Fibroblast of skin of back (primary cell): ENCODE results near the gene UBR2. TPM values are rescaled to one million over a fixed set of nuclear protein-coding genes. Genes with fewer than 3 reads are reported as not detected.

ENCODE experiments used
- DNase-seq: peaks from one replicate; pipeline ENCODE4 v3.0.0-alpha.2; 2013
- polyA plus RNA-seq, 2 experiments: library from polyadenylated mRNA; unstranded; fragments of 120-200 nt; gene quantifications; one replicate each; pipeline ENCODE4 v1.2.1, GENCODE V29; 2013; ENCODE audit not compliant: insufficient read length in 2 of 2

The UBR2 gene
- polyA plus RNA-seq (2013, experiment 1 of 2; ENCODE audit: insufficient read length), result 13.4 TPM
- 14.0 TPM for polyA plus RNA-seq (2013, experiment 2 of 2; ENCODE audit: insufficient read length)

- peak; percentile 99 for DNase-seq
These were observed at the start of gene UBR2 for GRCh38 chr6:42563697-42564505. UBR2 (plus strand) TSS chr6:42564029; CDS start chr6:42564320, 291 bp downstream.

- no peak for DNase-seq
These were observed 49.1 kb upstream of the UBR2 start for GRCh38 chr6:42514745-42515144.

GRCh38 chr6:42519779-42520178 is 44.0 kb upstream of the UBR2 start:
- no peak for DNase-seq

GRCh38 chr6:42520786-42521607 is 42.8 kb upstream of the UBR2 start:
- peak; percentile 91 for DNase-seq

GRCh38 chr6:42522036-42522435 is 41.8 kb upstream of the UBR2 start:
- DNase-seq, result peak; percentile 68

GRCh38 chr6:42522942-42523814 is 40.7 kb upstream of the UBR2 start:
- peak; percentile 78 for DNase-seq

- no peak for DNase-seq
These were observed 38.6 kb upstream of the UBR2 start for GRCh38 chr6:42525206-42525605.

- DNase-seq, result no peak
These were observed 37.2 kb upstream of the UBR2 start for GRCh38 chr6:42526616-42527015.

- DNase-seq, result no peak
These were observed 36.6 kb upstream of the UBR2 start for GRCh38 chr6:42527204-42527603.

- no peak for DNase-seq
These were observed 33.5 kb upstream of the UBR2 start for GRCh38 chr6:42530296-42530695.

- no peak for DNase-seq
These were observed 33.1 kb upstream of the UBR2 start for GRCh38 chr6:42530751-42531150.

- peak; percentile 75 for DNase-seq
These were observed 31.7 kb upstream of the UBR2 start for GRCh38 chr6:42532038-42532669.

- DNase-seq, result no peak
These were observed 30.0 kb upstream of the UBR2 start for GRCh38 chr6:42533794-42534193.

- DNase-seq, result no peak
These were observed 26.3 kb upstream of the UBR2 start for GRCh38 chr6:42537536-42537935.

GRCh38 chr6:42539135-42539534 is 24.7 kb upstream of the UBR2 start:
- DNase-seq, result no peak

- no peak for DNase-seq
These were observed 18.5 kb upstream of the UBR2 start for GRCh38 chr6:42545226-42545773.

- DNase-seq, result peak; percentile 78
These were observed 16.2 kb upstream of the UBR2 start for GRCh38 chr6:42547407-42548329.

GRCh38 chr6:42550277-42550676 is 13.6 kb upstream of the UBR2 start:
- peak; percentile 33 for DNase-seq

GRCh38 chr6:42551217-42551616 is 12.6 kb upstream of the UBR2 start:
- DNase-seq, result peak; percentile 53

- no peak for DNase-seq
These were observed 11.4 kb upstream of the UBR2 start for GRCh38 chr6:42552380-42552779.
